ENCODE results near the gene TMEM150B.

GRCh38 chr19:55360902-55361301 lies 35.8 kb upstream of the TMEM150B start:
- TF ChIP-seq ELF1 (CRISPR knock-in tag; IDR thresholded peaks at IDR 0.05) (no peak), SP2 (CRISPR knock-in tag; IDR thresholded peaks at IDR 0.05) (no peak), ZFP1 (CRISPR knock-in tag; IDR thresholded peaks at IDR 0.05) (no peak), NFE2L2 (IDR thresholded peaks at IDR 0.05; ENCODE audit: low read length) (no peak), ZNF781 (CRISPR knock-in tag; IDR thresholded peaks at IDR 0.05; ENCODE audit: borderline replicate concordance, not compliant biosample characterization) (no peak), ZNF660 (CRISPR knock-in tag; IDR thresholded peaks at IDR 0.05; ENCODE audit: borderline replicate concordance, low read depth) (no peak)

Measured in HepG2 (cell line).